ENCODE data around the gene MRPL52. TPM values are rescaled to one million over a fixed set of nuclear protein-coding genes. Genes with fewer than 3 reads are reported as not detected.
"Not testable (repeated sequence)": the region's sequence is repeated elsewhere in the genome, so short reads cannot be mapped to it uniquely, and the experiment has no call there.

Gene MRPL52
- total RNA-seq, 1 experiment from 2014 or later: 180 TPM

DNA sequence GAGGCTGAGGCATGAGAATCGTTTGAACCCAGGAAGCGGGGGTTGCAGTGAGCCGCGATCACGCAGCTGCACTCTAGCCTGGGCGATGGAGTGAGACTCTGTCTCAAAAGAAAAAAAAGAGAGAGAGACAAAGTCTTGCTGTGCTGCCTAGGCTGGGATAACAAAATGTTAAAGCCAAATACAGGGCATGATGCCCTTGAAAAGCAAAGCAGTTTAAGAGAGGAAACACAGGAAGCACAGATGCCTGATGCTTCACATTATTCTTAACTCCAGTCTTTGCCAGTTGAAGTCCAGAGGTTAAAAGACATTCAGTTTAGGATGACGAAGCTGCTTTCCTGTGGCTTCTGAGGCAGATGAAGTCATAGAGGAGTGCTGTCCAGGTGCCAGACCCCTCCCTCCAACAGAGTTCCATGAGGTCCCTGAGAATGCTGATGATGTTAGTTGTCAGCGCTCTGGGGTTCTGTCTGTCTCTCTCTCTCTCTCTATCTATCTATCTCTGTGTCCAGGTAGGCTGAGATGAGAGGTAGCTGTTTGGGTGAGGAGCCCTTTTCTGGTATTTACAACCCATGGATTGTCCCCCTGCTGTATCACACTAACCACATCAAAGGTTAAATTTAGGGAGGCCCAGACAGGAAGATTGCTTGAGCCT lies 4.9 kb upstream of the MRPL52 start:
- no peak overlapping the region for H3K4me3 ChIP-seq (ENCODE audit: low read length)
- no peaks in the 10 kb centered on the region for H3K27me3 ChIP-seq (ENCODE audit: low read length)
- no peaks in the 10 kb centered on the region for H3K9me2 ChIP-seq (replicated peaks; ENCODE audit: low read length)
- ChIA-PET POLR2A (ENCODE audit: unreplicated experiment) (no interaction called here), CTCF (interaction anchor here (0.8 to 1.7 kb wide), 2 partner anchors 28 to 30 kb away, joined by 5 read pairs; no protein-coding TSS in a partner anchor)
- H3F3A ChIP-seq (ENCODE audit: low read length, unreplicated experiment): no peaks in the 10 kb centered on the region
- H3K36me3 ChIP-seq (ENCODE audit: low read depth, low read length): no peaks in the 10 kb centered on the region
- H3K79me2 ChIP-seq (ENCODE audit: low read length): peaks cover 2% of the 10 kb centered on the region
- ATAC-seq (peak; percentile 48), DNase-seq (peak; percentile 90)
- H3K4me1 ChIP-seq (ENCODE audit: insufficient read depth, low read length): peaks cover 29% of the 10 kb centered on the region
- peak overlapping the region; percentile 58 for H3K4me2 ChIP-seq (ENCODE audit: low read length)
- peak overlapping the region; percentile 65 for H3K27ac ChIP-seq (ENCODE audit: low read length)
- peak overlapping the region; percentile 47 for H2AFZ ChIP-seq (ENCODE audit: low read length)
- BruUV-seq (replicated peaks): no TSS peak
- H4K20me1 ChIP-seq (ENCODE audit: low read length): no peaks in the 10 kb centered on the region
- intact Hi-C loops (cut with micrococcal nuclease): loop anchor here (5.0 kb wide), 1 partner anchor 48 kb away; no protein-coding TSS in a partner anchor
- H3K9me3 ChIP-seq (ENCODE audit: low read length): no peaks in the 10 kb centered on the region
- TF ChIP-seq EZH2 (IDR thresholded peaks at IDR 0.05; ENCODE audit: low read length, unreplicated experiment) (no peak), EZH2phosphoT487 (IDR thresholded peaks at IDR 0.05; ENCODE audit: borderline replicate concordance, low read length) (no peak)
- TF ChIP-seq, protein P1, sequence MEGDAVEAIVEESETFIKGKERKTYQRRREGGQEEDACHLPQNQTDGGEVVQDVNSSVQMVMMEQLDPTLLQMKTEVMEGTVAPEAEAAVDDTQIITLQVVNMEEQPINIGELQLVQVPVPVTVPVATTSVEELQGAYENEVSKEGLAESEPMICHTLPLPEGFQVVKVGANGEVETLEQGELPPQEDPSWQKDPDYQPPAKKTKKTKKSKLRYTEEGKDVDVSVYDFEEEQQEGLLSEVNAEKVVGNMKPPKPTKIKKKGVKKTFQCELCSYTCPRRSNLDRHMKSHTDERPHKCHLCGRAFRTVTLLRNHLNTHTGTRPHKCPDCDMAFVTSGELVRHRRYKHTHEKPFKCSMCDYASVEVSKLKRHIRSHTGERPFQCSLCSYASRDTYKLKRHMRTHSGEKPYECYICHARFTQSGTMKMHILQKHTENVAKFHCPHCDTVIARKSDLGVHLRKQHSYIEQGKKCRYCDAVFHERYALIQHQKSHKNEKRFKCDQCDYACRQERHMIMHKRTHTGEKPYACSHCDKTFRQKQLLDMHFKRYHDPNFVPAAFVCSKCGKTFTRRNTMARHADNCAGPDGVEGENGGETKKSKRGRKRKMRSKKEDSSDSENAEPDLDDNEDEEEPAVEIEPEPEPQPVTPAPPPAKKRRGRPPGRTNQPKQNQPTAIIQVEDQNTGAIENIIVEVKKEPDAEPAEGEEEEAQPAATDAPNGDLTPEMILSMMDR (conservative IDR thresholded peaks at IDR 0.05; ENCODE audit: low read depth, low read length): no peak
- peak overlapping the region; percentile 44; the same call in 1 of the 2 replicates for H3K9ac ChIP-seq (ENCODE audit: low read length)

DNA sequence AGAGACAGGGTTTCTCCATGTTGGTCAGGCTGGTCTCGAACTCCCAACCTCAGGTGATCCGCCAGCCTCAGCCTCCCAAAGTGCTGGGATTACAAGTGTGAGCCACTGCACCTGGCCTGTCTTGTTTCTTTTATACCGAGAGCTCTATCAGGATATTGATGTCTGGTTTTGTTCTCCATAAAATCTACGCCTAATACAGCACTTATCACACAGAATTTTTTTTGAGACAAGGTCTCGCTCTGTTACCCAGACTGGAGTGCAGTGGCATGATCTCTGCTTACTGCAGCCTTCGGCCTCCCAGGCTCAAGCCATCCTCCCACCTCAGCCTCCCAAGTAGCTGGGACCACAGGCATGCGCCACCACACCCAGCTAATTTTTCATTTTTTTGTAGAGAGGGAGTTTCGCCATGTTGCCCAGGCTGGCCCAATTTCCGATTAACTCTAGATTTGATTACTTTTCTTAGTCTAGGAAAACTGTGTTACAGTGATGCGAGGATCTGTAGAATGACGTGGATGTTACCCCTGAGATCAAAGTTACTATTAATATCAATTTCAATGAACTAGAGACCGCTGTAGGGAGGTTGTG lies 519 bp upstream of the MRPL52 start:
- peaks cover 22% of the 10 kb centered on the region for H3K79me2 ChIP-seq (ENCODE audit: low read length)
- H4K20me1 ChIP-seq (ENCODE audit: low read length); ATAC-seq; DNase-seq; H3K36me3 ChIP-seq (ENCODE audit: low read depth, low read length); H3K9me2 ChIP-seq (replicated peaks; ENCODE audit: low read length); intact Hi-C loops (cut with micrococcal nuclease); CTCF ChIA-PET; H3F3A ChIP-seq (ENCODE audit: low read length, unreplicated experiment); H3K9me3 ChIP-seq (ENCODE audit: low read length); H3K27me3 ChIP-seq (ENCODE audit: low read length): not testable (repeated sequence)
- H3K4me1 ChIP-seq (ENCODE audit: insufficient read depth, low read length): peaks cover 24% of the 10 kb centered on the region
- BruUV-seq (replicated peaks): TSS peak; percentile 96
- H3K9ac ChIP-seq (ENCODE audit: low read length): peak overlapping the region; percentile 92
- H3K27ac ChIP-seq (ENCODE audit: low read length): peak overlapping the region; percentile 17
- POLR2A ChIA-PET (ENCODE audit: unreplicated experiment): interaction anchor here (0.7 kb wide), 1 partner anchor 61 kb away, joined by 3 read pairs; no protein-coding TSS in a partner anchor
- peak overlapping the region; percentile 92 for H3K4me2 ChIP-seq (ENCODE audit: low read length)
- H2AFZ ChIP-seq (ENCODE audit: low read length): peak overlapping the region; percentile 89
- peak overlapping the region; percentile 96 for H3K4me3 ChIP-seq (ENCODE audit: low read length)

DNA sequence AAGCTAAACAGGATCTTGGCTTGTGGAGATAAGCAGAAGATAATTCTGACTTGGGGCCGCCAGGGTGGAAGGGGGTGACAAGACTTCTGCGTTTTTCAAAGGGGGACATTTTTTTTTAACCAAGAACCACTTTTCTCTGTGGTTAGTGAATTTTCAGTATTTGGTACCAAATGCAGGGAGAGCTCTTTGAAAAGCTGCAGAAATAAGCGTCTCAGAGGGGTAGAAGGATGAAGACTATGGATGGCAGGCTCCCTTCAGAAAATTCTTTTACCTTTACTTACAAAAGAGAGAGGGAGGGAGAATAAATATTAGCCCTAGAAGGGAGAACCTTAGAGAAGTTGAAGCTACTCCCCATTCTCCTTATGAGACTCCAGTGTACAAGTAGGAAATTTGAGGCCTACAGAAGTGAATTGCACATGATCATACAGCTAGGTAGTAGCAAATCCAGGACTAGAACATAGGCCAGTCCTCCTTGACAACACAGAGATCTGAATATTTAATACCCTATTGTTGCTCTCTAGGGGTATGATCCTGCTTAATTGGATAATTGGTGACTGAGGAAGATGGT lies 840 bp downstream of the MRPL52 start:
- Histone ChIP-seq H3K36me3 (ENCODE audit: low read depth, low read length) (peaks cover 10% of the 10 kb centered on the region; the same call in 1 of the 2 replicates), H3K9me2 (replicated peaks; ENCODE audit: low read length) (no peaks in the 10 kb centered on the region), H3K27ac (ENCODE audit: low read length) (no peak overlapping the region), H3K4me1 (ENCODE audit: insufficient read depth, low read length) (peaks cover 14% of the 10 kb centered on the region; the same call in 1 of the 2 replicates), H3F3A (ENCODE audit: low read length, unreplicated experiment) (peaks cover 6% of the 10 kb centered on the region), H3K4me2 (ENCODE audit: low read length) (peak overlapping the region; percentile 92), H3K27me3 (ENCODE audit: low read length) (no peaks in the 10 kb centered on the region), H2AFZ (ENCODE audit: low read length) (peak overlapping the region; percentile 89), H4K20me1 (ENCODE audit: low read length) (no peaks in the 10 kb centered on the region), H3K9me3 (ENCODE audit: low read length) (no peaks in the 10 kb centered on the region), H3K79me2 (ENCODE audit: low read length) (peaks cover 22% of the 10 kb centered on the region), H3K4me3 (ENCODE audit: low read length) (peak overlapping the region; percentile 96), H3K9ac (ENCODE audit: low read length) (peak overlapping the region; percentile 92)
- intact Hi-C loops (cut with micrococcal nuclease): no loop called here
- POLR2A ChIA-PET (ENCODE audit: unreplicated experiment): interaction anchor here (0.7 kb wide), 1 partner anchor 178 kb away, joined by 10 read pairs; no protein-coding TSS in a partner anchor
- BruUV-seq (replicated peaks): no TSS peak
- CTCF ChIA-PET: interaction anchor here (0.8 to 0.9 kb wide), 2 partner anchors 22 to 82 kb away, joined by 3 to 4 read pairs; no protein-coding TSS in a partner anchor
- TF ChIP-seq EZH2phosphoT487 (IDR thresholded peaks at IDR 0.05; ENCODE audit: borderline replicate concordance, low read length): no peak
- DNase-seq (no peak), ATAC-seq (no peak)

Data from PC-3 (cell line).